ENCODE results near the gene ZSWIM4. TPM values are rescaled to one million over a fixed set of nuclear protein-coding genes. Genes with fewer than 3 reads are reported as not detected.

ZSWIM4 gene
- total RNA-seq, 1 experiment from 2014 or later: 8.7 TPM

GRCh38 chr19:13873834-13874515, 78.7 kb downstream of the ZSWIM4 start:
- CTCF ChIA-PET: no interaction called here
- intact Hi-C loops (cut with micrococcal nuclease; ENCODE audit: unreplicated experiment): no loop called here
- H3K36me3 ChIP-seq (ENCODE audit: control insufficient read depth, insufficient read depth, low read length): no peaks in the 10 kb centered on the region
- DNase-seq (ENCODE audit: low read depth, low spot score) (no peak), ATAC-seq (no peak)
- H3K4me3 ChIP-seq (ENCODE audit: low read depth in 2 of 2, low read length in 2 of 2): no peak overlapping the region
- in situ Hi-C loops (cut with HindIII; ENCODE audit: low pct_unique_long_range_greater_than_20kb, low sequenced_read_pairs): no loop called here
- no peaks in the 10 kb centered on the region for H3K9me3 ChIP-seq (ENCODE audit: control insufficient read depth, insufficient read depth, low read depth, low read length)
- BruUV-seq (replicated peaks): no TSS peak
- no peak for TF ChIP-seq POLR2AphosphoS5 (IDR thresholded peaks at IDR 0.05; ENCODE audit: low read depth, low read length)
- TF ChIP-seq, protein P1, sequence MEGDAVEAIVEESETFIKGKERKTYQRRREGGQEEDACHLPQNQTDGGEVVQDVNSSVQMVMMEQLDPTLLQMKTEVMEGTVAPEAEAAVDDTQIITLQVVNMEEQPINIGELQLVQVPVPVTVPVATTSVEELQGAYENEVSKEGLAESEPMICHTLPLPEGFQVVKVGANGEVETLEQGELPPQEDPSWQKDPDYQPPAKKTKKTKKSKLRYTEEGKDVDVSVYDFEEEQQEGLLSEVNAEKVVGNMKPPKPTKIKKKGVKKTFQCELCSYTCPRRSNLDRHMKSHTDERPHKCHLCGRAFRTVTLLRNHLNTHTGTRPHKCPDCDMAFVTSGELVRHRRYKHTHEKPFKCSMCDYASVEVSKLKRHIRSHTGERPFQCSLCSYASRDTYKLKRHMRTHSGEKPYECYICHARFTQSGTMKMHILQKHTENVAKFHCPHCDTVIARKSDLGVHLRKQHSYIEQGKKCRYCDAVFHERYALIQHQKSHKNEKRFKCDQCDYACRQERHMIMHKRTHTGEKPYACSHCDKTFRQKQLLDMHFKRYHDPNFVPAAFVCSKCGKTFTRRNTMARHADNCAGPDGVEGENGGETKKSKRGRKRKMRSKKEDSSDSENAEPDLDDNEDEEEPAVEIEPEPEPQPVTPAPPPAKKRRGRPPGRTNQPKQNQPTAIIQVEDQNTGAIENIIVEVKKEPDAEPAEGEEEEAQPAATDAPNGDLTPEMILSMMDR (IDR thresholded peaks at IDR 0.05): no peak
- peaks cover 17% of the 10 kb centered on the region for H3K4me1 ChIP-seq (ENCODE audit: control insufficient read depth, insufficient read depth, low read length)
- POLR2A ChIA-PET: no interaction called here
- no peaks in the 10 kb centered on the region for H3K27me3 ChIP-seq (ENCODE audit: control insufficient read depth, insufficient read depth, low read length)
- no peak overlapping the region for H3K27ac ChIP-seq (ENCODE audit: low read length)

GRCh38 chr19:13875824-13876223, 80.6 kb downstream of the ZSWIM4 start:
- in situ Hi-C loops (cut with HindIII; ENCODE audit: low pct_unique_long_range_greater_than_20kb, low sequenced_read_pairs): no loop called here
- no peak for ATAC-seq
- Histone ChIP-seq H3K9me3 (ENCODE audit: control insufficient read depth, insufficient read depth, low read depth, low read length) (no peaks in the 10 kb centered on the region), H3K27ac (ENCODE audit: low read length) (no peak overlapping the region), H3K36me3 (ENCODE audit: control insufficient read depth, insufficient read depth, low read length) (no peaks in the 10 kb centered on the region), H3K4me1 (ENCODE audit: control insufficient read depth, insufficient read depth, low read length) (peaks cover 22% of the 10 kb centered on the region), H3K4me3 (ENCODE audit: low read depth in 2 of 2, low read length in 2 of 2) (no peak overlapping the region), H3K27me3 (ENCODE audit: control insufficient read depth, insufficient read depth, low read length) (no peaks in the 10 kb centered on the region)
- DNase-seq (ENCODE audit: low read depth, low spot score): no peak
- TF ChIP-seq POLR2AphosphoS5 (IDR thresholded peaks at IDR 0.05; ENCODE audit: low read depth, low read length): no peak
- TF ChIP-seq, protein P1 (IDR thresholded peaks at IDR 0.05): no peak
- no peak for TF ChIP-seq SIN3A (IDR thresholded peaks at IDR 0.05; ENCODE audit: borderline replicate concordance, insufficient read depth, low read depth, low read length)
- no peak for TF ChIP-seq TCF7L2 (IDR thresholded peaks at IDR 0.05; ENCODE audit: low read depth, low read length)
- TF ChIP-seq, protein P2, sequence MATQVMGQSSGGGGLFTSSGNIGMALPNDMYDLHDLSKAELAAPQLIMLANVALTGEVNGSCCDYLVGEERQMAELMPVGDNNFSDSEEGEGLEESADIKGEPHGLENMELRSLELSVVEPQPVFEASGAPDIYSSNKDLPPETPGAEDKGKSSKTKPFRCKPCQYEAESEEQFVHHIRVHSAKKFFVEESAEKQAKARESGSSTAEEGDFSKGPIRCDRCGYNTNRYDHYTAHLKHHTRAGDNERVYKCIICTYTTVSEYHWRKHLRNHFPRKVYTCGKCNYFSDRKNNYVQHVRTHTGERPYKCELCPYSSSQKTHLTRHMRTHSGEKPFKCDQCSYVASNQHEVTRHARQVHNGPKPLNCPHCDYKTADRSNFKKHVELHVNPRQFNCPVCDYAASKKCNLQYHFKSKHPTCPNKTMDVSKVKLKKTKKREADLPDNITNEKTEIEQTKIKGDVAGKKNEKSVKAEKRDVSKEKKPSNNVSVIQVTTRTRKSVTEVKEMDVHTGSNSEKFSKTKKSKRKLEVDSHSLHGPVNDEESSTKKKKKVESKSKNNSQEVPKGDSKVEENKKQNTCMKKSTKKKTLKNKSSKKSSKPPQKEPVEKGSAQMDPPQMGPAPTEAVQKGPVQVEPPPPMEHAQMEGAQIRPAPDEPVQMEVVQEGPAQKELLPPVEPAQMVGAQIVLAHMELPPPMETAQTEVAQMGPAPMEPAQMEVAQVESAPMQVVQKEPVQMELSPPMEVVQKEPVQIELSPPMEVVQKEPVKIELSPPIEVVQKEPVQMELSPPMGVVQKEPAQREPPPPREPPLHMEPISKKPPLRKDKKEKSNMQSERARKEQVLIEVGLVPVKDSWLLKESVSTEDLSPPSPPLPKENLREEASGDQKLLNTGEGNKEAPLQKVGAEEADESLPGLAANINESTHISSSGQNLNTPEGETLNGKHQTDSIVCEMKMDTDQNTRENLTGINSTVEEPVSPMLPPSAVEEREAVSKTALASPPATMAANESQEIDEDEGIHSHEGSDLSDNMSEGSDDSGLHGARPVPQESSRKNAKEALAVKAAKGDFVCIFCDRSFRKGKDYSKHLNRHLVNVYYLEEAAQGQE (IDR thresholded peaks at IDR 0.05; ENCODE audit: insufficient read depth in 1 of 2, low read depth in 2 of 2, low read length in 1 of 2): no peak
- ChIA-PET CTCF (interaction anchor here (0.6 kb wide), 1 partner anchor 96 kb away, joined by 3 read pairs; no protein-coding TSS in a partner anchor), POLR2A (no interaction called here)
- intact Hi-C loops (cut with micrococcal nuclease; ENCODE audit: unreplicated experiment): no loop called here
- BruUV-seq (replicated peaks): no TSS peak

All from Panc1 (cell line).